ENCODE data around the gene DLGAP4. TPM values are rescaled to one million over a fixed set of nuclear protein-coding genes. Genes with fewer than 3 reads are reported as not detected.
A peak's percentile ranks its signal among the peaks of the same experiment; 100 is the strongest.

The DLGAP4 gene
- total and polyA plus RNA-seq, 2 of the 13 experiments (the other 11 are each of a cell fraction or from before 2014, with no cell fraction given), result 15.2 to 26.7 TPM

DNA sequence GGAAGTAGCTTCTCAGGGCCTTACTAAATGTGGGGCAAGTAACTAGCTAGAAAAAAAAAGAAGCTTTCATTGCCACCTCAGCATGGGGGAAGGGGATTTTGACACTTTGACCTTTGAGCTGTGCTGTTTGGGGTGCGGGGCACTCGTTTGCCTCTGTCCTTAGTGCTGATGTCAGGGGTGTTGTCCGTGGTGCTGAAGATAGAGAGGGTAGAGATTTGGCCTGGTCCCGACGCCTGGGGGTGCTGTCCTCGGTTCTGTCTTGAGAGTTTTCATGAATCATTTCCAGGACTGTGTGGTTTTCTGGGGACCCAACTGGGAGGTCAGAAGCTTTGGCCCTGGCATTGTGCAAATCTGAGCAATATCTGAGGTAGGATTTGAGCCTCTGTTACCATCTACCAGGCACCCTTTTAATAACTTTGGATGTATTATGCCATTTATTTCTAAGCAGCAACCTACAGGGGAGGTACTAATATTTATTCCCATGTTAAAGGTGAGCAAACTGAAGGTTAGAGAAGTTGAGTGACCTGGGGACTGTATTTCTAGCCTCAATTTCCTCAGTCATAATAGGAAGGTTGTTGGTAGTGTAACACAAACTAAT, 78.0 kb downstream of the DLGAP4 start (continued):
- TF ChIP-seq, protein P1, sequence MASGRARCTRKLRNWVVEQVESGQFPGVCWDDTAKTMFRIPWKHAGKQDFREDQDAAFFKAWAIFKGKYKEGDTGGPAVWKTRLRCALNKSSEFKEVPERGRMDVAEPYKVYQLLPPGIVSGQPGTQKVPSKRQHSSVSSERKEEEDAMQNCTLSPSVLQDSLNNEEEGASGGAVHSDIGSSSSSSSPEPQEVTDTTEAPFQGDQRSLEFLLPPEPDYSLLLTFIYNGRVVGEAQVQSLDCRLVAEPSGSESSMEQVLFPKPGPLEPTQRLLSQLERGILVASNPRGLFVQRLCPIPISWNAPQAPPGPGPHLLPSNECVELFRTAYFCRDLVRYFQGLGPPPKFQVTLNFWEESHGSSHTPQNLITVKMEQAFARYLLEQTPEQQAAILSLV (CRISPR knock-in tag; IDR thresholded peaks at IDR 0.05; ENCODE audit: borderline replicate concordance), result peak; percentile 100
- TF ChIP-seq ZNF441 (CRISPR knock-in tag; IDR thresholded peaks at IDR 0.05; ENCODE audit: borderline replicate concordance) (peak; percentile 100), ZNF329 (CRISPR knock-in tag; IDR thresholded peaks at IDR 0.05; ENCODE audit: low read depth) (peak; percentile 98), ATRX (CRISPR knock-in tag; IDR thresholded peaks at IDR 0.05; ENCODE audit: borderline replicate concordance) (peak; percentile 98), ZNF225 (CRISPR knock-in tag; IDR thresholded peaks at IDR 0.05) (peak; percentile 100; the same call in 1 of the 2 replicates)

DNA sequence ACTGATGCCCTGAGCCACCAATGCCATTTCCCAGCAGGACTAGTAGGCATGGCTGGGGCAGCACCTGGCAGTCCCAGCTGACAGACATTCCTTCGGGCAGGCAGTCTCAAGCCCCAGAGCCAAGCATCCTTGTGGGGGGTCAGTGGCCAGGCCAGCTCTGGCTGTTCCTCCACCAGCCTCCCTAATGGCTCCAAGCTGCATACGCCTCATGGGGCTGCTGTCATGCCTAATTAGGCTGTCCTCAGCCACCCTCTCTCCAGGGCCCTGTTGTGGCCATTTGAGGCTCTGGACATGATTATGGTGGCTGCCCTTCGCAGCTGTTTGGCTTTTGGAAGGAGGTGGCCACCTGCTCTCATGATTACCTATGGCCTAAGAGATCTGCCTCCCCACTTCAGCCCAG, 79.4 kb downstream of the DLGAP4 start:
- no peak overlapping the region for H3K27ac ChIP-seq (ENCODE audit: extremely low read length, insufficient read depth, low read length)
- FAIRE-seq (no peak), ATAC-seq (no peak), DNase-seq (ENCODE audit: low spot score) (no peak)
- no peaks in the 10 kb centered on the region for H3K36me3 ChIP-seq (replicated peaks in 1 of 2; ENCODE audit: control insufficient read depth in 1 of 2, insufficient read depth in 2 of 2, low read length in 2 of 2)
- H3K4me3 ChIP-seq (replicated peaks in 1 of 3; ENCODE audit: insufficient read depth in 1 of 3, low read depth in 2 of 3, low read length in 3 of 3), result no peak overlapping the region
- H2AFZ ChIP-seq (ENCODE audit: low read length), result no peak overlapping the region
- ChIA-PET CTCF (ENCODE audit: low intra/inter-chr PET ratio, low total read pairs) (no interaction called here), POLR2A (no interaction called here)
- H3K9me3 ChIP-seq (ENCODE audit: low read length), result no peaks in the 10 kb centered on the region
- WGBS (ENCODE audit: low lambda C conversion rate), result 22% methylated on average over 3 of the region's 3 CpGs
- peaks cover 10% of the 10 kb centered on the region for H4K20me1 ChIP-seq (ENCODE audit: insufficient read depth, low read length)
- H3K27me3 ChIP-seq (ENCODE audit: control insufficient read depth in 1 of 2, insufficient read depth in 2 of 2, low read length in 2 of 2), result peaks cover 0 to 6% of the 10 kb centered on the region in 2 experiments; a peak in 1 of 5 replicates
- in situ Hi-C loops (cut with HindIII; ENCODE audit: extremely low pct_ligation_motif_present, low pct_unique_long_range_greater_than_20kb) (no loop called here), intact Hi-C loops (cut with micrococcal nuclease; ENCODE audit: unreplicated experiment) (no loop called here)
- no peaks in the 10 kb centered on the region for H3K79me2 ChIP-seq (ENCODE audit: insufficient read depth, low read length)
- TF ChIP-seq, protein P2, sequence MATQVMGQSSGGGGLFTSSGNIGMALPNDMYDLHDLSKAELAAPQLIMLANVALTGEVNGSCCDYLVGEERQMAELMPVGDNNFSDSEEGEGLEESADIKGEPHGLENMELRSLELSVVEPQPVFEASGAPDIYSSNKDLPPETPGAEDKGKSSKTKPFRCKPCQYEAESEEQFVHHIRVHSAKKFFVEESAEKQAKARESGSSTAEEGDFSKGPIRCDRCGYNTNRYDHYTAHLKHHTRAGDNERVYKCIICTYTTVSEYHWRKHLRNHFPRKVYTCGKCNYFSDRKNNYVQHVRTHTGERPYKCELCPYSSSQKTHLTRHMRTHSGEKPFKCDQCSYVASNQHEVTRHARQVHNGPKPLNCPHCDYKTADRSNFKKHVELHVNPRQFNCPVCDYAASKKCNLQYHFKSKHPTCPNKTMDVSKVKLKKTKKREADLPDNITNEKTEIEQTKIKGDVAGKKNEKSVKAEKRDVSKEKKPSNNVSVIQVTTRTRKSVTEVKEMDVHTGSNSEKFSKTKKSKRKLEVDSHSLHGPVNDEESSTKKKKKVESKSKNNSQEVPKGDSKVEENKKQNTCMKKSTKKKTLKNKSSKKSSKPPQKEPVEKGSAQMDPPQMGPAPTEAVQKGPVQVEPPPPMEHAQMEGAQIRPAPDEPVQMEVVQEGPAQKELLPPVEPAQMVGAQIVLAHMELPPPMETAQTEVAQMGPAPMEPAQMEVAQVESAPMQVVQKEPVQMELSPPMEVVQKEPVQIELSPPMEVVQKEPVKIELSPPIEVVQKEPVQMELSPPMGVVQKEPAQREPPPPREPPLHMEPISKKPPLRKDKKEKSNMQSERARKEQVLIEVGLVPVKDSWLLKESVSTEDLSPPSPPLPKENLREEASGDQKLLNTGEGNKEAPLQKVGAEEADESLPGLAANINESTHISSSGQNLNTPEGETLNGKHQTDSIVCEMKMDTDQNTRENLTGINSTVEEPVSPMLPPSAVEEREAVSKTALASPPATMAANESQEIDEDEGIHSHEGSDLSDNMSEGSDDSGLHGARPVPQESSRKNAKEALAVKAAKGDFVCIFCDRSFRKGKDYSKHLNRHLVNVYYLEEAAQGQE (IDR thresholded peaks at IDR 0.05; ENCODE audit: borderline replicate concordance in 1 of 2, low read depth in 1 of 2, low read length in 2 of 2), result 0 out of 4 replicates have a peak, but pooled peaks of 1 of the 2 experiments have one; percentile 3
- TF ChIP-seq, protein P3, sequence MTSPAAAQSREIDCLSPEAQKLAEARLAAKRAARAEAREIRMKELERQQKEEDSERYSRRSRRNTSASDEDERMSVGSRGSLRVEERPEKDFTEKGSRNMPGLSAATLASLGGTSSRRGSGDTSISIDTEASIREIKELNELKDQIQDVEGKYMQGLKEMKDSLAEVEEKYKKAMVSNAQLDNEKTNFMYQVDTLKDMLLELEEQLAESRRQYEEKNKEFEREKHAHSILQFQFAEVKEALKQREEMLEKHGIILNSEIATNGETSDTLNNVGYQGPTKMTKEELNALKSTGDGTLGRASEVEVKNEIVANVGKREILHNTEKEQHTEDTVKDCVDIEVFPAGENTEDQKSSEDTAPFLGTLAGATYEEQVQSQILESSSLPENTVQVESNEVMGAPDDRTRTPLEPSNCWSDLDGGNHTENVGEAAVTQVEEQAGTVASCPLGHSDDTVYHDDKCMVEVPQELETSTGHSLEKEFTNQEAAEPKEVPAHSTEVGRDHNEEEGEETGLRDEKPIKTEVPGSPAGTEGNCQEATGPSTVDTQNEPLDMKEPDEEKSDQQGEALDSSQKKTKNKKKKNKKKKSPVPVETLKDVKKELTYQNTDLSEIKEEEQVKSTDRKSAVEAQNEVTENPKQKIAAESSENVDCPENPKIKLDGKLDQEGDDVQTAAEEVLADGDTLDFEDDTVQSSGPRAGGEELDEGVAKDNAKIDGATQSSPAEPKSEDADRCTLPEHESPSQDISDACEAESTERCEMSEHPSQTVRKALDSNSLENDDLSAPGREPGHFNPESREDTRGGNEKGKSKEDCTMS (CRISPR knock-in tag; conservative IDR thresholded peaks at IDR 0.05), result no peak
- TF ChIP-seq HIVEP1 (CRISPR knock-in tag; IDR thresholded peaks at IDR 0.05) (no peak), CBX2 (IDR thresholded peaks at IDR 0.05; ENCODE audit: low read depth, low read length) (no peak), CBX2 (CRISPR knock-in tag; IDR thresholded peaks at IDR 0.05; ENCODE audit: low read depth) (no peak)
- TF ChIP-seq, protein P4, sequence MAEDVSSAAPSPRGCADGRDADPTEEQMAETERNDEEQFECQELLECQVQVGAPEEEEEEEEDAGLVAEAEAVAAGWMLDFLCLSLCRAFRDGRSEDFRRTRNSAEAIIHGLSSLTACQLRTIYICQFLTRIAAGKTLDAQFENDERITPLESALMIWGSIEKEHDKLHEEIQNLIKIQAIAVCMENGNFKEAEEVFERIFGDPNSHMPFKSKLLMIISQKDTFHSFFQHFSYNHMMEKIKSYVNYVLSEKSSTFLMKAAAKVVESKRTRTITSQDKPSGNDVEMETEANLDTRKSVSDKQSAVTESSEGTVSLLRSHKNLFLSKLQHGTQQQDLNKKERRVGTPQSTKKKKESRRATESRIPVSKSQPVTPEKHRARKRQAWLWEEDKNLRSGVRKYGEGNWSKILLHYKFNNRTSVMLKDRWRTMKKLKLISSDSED (CRISPR knock-in tag; IDR thresholded peaks at IDR 0.05), result no peak
- H3K4me2 ChIP-seq (ENCODE audit: low read depth, low read length), result no peak overlapping the region
- H3K9ac ChIP-seq (ENCODE audit: insufficient read depth, low read depth, low read length), result no peak overlapping the region
- no peaks in the 10 kb centered on the region for H3K4me1 ChIP-seq (ENCODE audit: insufficient read depth, low read length)
- no TSS peak for BruUV-seq (replicated peaks)

Measured in HepG2 (cell line).